GM12872 (cell line): ENCODE measurements around the gene SCARB1.

Experiments
- CTCF ChIP-seq: IDR thresholded peaks from 3 replicates; pipeline ENCODE4 v1.5.1; 2011; ENCODE audit warnings: low read depth, mild to moderate bottlenecking, low read length, moderate library complexity; ENCODE audit not compliant: insufficient read depth

Gene SCARB1

GRCh38 chr12:124762791-124763593 is 100.7 kb downstream of the SCARB1 start:
- no peak for TF ChIP-seq CTCF

GRCh38 chr12:124762384-124762783 is 101.3 kb downstream of the SCARB1 start:
- no peak for TF ChIP-seq CTCF

GRCh38 chr12:124761871-124762270 is 101.8 kb downstream of the SCARB1 start:
- no peak for TF ChIP-seq CTCF

- no peak for TF ChIP-seq CTCF
These were observed 102.6 kb downstream of the SCARB1 start for GRCh38 chr12:124761056-124761455.

- no peak for TF ChIP-seq CTCF
These were observed 103.1 kb downstream of the SCARB1 start for GRCh38 chr12:124760560-124760959.

- no peak for TF ChIP-seq CTCF
These were observed 103.7 kb downstream of the SCARB1 start for GRCh38 chr12:124759841-124760503.

- no peak for TF ChIP-seq CTCF
These were observed 105.1 kb downstream of the SCARB1 start for GRCh38 chr12:124758266-124759220.
